ENCODE measurements around the gene MAMLD1.

MAMLD1 gene

DNA sequence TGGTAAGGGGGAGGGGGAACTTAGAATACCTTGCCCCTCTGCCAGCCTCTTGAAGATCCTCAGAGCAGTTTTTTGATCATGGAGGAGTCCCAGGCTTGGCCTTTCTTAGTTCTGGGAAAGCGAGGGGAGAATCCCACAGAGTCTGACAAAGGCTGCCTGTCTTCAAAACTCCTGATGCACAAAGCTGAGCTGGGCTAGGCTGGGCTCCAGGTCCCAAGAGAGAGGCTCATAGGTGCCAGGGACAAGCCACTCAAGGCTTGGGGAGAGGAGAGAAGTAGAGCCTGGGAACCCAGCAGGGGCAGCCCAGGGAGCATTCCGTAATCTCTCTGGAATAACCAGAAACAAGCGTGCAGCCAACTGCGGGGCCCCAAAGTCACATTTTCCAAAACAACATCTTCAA is 168.3 kb downstream of the MAMLD1 start:
- H3K36me3 ChIP-seq (ENCODE audit: control insufficient read depth, insufficient read depth, low read length): no peaks in the 10 kb centered on the region
- DNase-seq (ENCODE audit: extremely low read depth, insufficient read length): no peak
- no peak overlapping the region for H3K4me3 ChIP-seq (replicated peaks; ENCODE audit: low read depth, low read length)
- no peak for TF ChIP-seq CTCF (IDR thresholded peaks at IDR 0.05; ENCODE audit: insufficient read depth, low read length, poor library complexity, severe bottlenecking)
- H3K27me3 ChIP-seq (replicated peaks; ENCODE audit: control insufficient read depth, insufficient read depth, low read length): no peaks in the 10 kb centered on the region

GRCh38 chrX:150533863-150534262 is 170.7 kb downstream of the MAMLD1 start:
- DNase-seq (ENCODE audit: extremely low read depth, insufficient read length): no peak
- TF ChIP-seq CTCF (IDR thresholded peaks at IDR 0.05; ENCODE audit: insufficient read depth, low read length, poor library complexity, severe bottlenecking): no peak
- H3K36me3 ChIP-seq (ENCODE audit: control insufficient read depth, insufficient read depth, low read length): no peaks in the 10 kb centered on the region
- H3K4me3 ChIP-seq (replicated peaks; ENCODE audit: low read depth, low read length): no peak overlapping the region
- H3K27me3 ChIP-seq (replicated peaks; ENCODE audit: control insufficient read depth, insufficient read depth, low read length): no peaks in the 10 kb centered on the region

GRCh38 chrX:150536455-150537116 is 173.5 kb downstream of the MAMLD1 start:
- peak; percentile 28 for TF ChIP-seq CTCF (IDR thresholded peaks at IDR 0.05; ENCODE audit: insufficient read depth, low read length, poor library complexity, severe bottlenecking)
- Histone ChIP-seq H3K36me3 (ENCODE audit: control insufficient read depth, insufficient read depth, low read length) (no peaks in the 10 kb centered on the region), H3K4me3 (replicated peaks; ENCODE audit: low read depth, low read length) (no peak overlapping the region), H3K27me3 (replicated peaks; ENCODE audit: control insufficient read depth, insufficient read depth, low read length) (no peaks in the 10 kb centered on the region)
- DNase-seq (ENCODE audit: extremely low read depth, insufficient read length): no peak

GRCh38 chrX:150537851-150538250 is 174.7 kb downstream of the MAMLD1 start:
- Histone ChIP-seq H3K36me3 (ENCODE audit: control insufficient read depth, insufficient read depth, low read length) (no peaks in the 10 kb centered on the region), H3K4me3 (replicated peaks; ENCODE audit: low read depth, low read length) (no peak overlapping the region), H3K27me3 (replicated peaks; ENCODE audit: control insufficient read depth, insufficient read depth, low read length) (no peaks in the 10 kb centered on the region)
- no peak for TF ChIP-seq CTCF (IDR thresholded peaks at IDR 0.05; ENCODE audit: insufficient read depth, low read length, poor library complexity, severe bottlenecking)
- no peak for DNase-seq (ENCODE audit: extremely low read depth, insufficient read length)

DNA sequence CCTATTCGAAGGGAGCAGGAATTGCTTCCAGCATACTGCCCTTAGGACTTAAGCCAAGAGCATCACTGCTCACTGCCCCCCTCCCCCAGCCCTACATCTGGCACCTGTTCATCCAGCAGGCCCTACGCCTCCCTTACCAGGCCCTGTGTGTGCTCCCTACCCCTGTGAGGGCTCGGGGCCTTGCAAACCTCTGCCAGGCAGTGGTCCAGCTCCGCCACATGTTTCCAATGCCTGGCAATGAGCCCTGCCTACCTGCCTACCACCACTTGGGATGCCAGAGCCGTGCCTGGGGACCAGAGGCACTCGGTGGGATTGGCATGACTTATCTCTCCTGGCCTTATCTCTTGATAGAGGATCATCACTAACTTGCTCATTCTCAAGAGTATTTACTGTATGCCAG is 177.8 kb downstream of the MAMLD1 start:
- no peaks in the 10 kb centered on the region for H3K27me3 ChIP-seq (replicated peaks; ENCODE audit: control insufficient read depth, insufficient read depth, low read length)
- no peak for TF ChIP-seq CTCF (IDR thresholded peaks at IDR 0.05; ENCODE audit: insufficient read depth, low read length, poor library complexity, severe bottlenecking)
- DNase-seq (ENCODE audit: extremely low read depth, insufficient read length): no peak
- H3K4me3 ChIP-seq (replicated peaks; ENCODE audit: low read depth, low read length): no peak overlapping the region
- H3K36me3 ChIP-seq (ENCODE audit: control insufficient read depth, insufficient read depth, low read length): no peaks in the 10 kb centered on the region

DNA sequence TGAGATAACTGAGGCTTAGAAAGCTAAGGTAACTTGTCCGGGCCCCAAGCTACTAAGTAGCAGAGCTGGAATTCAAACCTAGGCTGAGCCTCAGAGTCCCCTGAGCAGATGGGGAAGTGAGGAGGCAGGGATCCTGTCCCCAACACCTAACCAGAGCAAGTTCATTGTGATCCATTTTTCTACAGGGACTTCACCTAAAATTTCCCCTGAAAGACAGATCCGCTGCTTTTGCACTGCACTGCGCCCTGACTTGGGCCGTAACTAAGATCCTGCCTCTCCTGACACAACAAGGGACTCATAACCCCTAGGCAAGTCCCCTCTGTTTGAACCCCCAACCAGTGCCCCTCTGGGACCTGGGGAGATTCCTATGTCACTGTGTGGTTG is 179.7 kb downstream of the MAMLD1 start:
- DNase-seq (ENCODE audit: extremely low read depth, insufficient read length): no peak
- TF ChIP-seq CTCF (IDR thresholded peaks at IDR 0.05; ENCODE audit: insufficient read depth, low read length, poor library complexity, severe bottlenecking): no peak
- H3K36me3 ChIP-seq (ENCODE audit: control insufficient read depth, insufficient read depth, low read length): no peaks in the 10 kb centered on the region
- H3K4me3 ChIP-seq (replicated peaks; ENCODE audit: low read depth, low read length): no peak overlapping the region
- no peaks in the 10 kb centered on the region for H3K27me3 ChIP-seq (replicated peaks; ENCODE audit: control insufficient read depth, insufficient read depth, low read length)
